ENCODE results near the gene ALK. TPM values are rescaled to one million over a fixed set of nuclear protein-coding genes. Genes with fewer than 3 reads are reported as not detected.

ALK gene
- total RNA-seq = 0.27 TPM in 1 of 2 replicates, not detected in the other
- 0.15 TPM for polyA plus RNA-seq (2012)

GRCh38 chr2:29921560-29921915, at the start of gene ALK:
TSS of gene ALK (minus strand) at chr2:29921586. CDS start at chr2:29920659, 927 bp downstream.
- DNase-seq (ENCODE audit: low read depth) = peak; percentile 68

DNA sequence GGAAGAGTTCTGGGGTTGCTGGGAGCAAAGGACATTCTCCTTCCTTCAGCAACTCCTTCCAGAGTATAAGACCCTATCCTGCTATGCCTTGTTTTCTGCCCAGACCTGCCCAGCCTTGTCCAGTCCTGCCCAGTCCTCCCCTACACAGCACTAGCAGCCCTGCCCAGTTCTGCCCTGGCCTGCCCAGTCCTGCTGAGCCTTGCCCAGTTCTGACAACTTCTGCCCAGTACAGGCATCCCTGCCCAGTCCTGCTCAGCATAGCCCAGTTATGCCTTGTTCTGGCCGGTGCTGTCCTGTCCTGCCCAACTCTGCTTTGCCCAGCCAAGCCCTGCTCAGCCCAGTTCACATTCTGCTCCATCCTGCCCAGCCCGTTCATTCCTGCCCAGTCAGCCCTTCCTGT, 44.9 kb upstream of the ALK start:
- DNase-seq (ENCODE audit: low read depth) = no peak

DNA sequence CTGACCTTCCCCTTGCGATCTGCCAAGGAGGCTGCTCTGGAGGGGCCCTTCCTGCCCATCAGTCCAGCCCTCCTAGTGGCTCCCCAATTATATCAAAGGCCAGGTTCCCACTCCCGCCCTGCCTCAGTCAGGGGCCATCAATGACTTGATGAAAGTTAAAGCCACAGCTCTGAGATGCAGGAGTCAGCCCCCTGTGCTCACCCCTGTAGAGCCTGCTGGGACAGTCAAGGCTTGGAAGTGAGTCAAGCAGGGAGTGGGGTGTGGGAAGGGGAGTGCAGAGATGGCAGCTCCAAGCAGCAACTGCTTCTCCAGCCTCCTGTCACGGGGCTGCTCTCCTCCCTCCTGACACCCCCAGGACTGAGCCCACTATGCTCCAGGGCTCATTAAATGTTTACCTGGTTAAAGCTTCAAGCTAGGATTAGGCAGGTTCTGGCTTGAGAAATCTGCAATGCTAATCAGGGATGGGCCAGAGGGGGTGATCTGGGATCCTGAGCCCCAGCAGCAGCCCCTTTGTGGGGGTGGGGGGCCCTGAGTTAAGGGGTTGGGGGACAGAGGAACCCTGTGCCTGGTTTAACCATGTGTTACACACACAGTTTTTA, 42.7 kb upstream of the ALK start:
- DNase-seq (ENCODE audit: low read depth) = no peak

DNA sequence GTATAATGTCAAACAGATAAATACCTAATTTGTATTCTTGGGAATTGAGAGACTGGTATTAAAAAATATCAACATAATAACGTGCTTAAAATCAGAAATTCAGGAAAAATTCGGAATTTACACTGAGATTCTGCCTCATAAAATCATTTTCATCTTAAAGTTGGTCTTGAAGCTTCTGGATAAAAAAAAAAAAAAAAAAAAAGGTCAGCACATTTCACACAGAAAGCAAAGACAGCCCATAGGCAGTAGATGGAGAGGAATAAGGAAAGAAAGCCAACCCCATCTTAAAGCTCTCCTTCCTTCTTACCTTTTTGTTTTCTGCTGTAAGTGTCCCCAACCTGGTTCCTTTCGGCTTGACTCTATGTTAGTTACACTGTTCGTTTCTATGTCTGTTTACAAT, 41.5 kb upstream of the ALK start:
- DNase-seq (ENCODE audit: low read depth) = no peak

- DNase-seq (ENCODE audit: low read depth) = no peak
Observed at GRCh38 chr2:29954316-29954715, 32.9 kb upstream of the ALK start.

- no peak for DNase-seq (ENCODE audit: low read depth)
Observed at GRCh38 chr2:29952973-29953372, 31.6 kb upstream of the ALK start.

- no peak for DNase-seq (ENCODE audit: low read depth)
Observed at GRCh38 chr2:29951576-29951975, 30.2 kb upstream of the ALK start.

- DNase-seq (ENCODE audit: low read depth) = no peak
Observed at GRCh38 chr2:29950481-29950880, 29.1 kb upstream of the ALK start.

DNA sequence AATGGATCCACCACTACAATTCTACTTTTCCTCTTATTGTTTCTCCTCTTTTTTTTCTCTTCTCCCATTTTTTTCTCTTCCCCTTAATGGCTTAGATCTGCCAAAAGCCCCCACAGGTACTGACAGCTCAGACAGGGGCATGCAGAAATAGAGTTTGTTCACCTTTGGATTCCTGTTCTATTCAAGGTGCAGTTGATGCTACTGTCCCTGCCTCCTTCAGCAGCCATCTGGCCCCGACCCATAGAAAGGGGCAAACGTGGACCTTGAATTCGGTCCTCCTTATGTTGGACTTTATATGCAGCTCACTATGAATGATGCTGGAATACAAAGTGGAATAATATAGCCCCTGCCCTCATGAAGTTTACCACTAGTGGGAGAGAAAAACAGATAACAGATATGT, 27.7 kb upstream of the ALK start:
- DNase-seq (ENCODE audit: low read depth) = no peak

DNA sequence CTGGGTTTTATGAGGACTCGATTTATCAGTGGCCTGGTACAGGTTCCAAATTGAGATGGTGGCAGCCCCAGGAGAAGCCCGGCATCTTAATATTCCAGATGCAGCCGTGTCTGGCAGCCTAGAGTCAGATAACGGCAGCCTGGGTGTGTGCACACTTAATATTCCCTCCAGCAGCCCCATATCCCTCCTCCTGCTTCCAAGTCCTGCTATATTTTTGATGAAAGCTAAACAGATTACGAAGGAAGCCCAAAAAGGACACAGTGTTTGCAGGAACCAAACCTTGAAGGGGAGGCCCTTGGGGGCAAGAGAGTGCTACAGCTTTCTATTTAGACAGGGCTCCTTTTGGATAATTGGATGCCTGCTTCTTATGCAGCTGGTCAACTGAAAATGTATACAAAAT, 25.1 kb upstream of the ALK start:
- no peak for DNase-seq (ENCODE audit: low read depth)

GRCh38 chr2:29942711-29943110, 21.3 kb upstream of the ALK start:
- DNase-seq (ENCODE audit: low read depth) = no peak

GRCh38 chr2:29940706-29941105, 19.3 kb upstream of the ALK start:
- no peak for DNase-seq (ENCODE audit: low read depth)

GRCh38 chr2:29936020-29936419, 14.6 kb upstream of the ALK start:
- no peak for DNase-seq (ENCODE audit: low read depth)

- no peak for DNase-seq (ENCODE audit: low read depth)
Observed at GRCh38 chr2:29931818-29932217, 10.4 kb upstream of the ALK start.

DNA sequence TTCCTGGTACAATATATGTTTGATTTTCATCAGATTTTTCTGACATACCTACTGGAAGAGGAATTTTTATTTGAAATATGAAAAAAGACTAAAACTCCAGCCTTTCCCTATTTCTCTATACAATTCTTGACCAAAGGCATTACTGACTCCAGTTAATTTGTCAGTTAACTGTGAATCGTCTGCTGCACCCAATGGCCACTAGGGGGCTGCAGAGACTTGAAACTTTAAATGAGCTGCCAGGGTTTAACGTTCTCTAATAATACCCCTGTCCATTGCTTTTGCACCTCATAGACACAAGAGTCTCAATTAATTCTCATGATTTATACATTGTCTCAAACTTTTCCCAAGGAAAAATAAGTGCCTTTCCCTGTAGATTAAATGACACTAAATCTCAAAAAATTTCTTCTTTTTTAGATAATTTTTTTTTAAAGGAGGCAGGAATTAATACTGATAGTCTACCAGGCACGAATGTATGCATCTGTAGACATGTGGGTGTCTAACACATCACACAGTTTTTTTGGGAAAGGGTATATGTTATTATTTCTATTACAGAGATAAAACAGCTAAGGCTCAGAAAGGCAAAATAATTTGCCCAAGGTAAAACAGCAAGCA, 1.8 kb upstream of the ALK start:
- peak; percentile 77 for DNase-seq (ENCODE audit: low read depth)

GRCh38 chr2:29922605-29923004, 1.2 kb upstream of the ALK start:
- DNase-seq (ENCODE audit: low read depth) = no peak

DNA sequence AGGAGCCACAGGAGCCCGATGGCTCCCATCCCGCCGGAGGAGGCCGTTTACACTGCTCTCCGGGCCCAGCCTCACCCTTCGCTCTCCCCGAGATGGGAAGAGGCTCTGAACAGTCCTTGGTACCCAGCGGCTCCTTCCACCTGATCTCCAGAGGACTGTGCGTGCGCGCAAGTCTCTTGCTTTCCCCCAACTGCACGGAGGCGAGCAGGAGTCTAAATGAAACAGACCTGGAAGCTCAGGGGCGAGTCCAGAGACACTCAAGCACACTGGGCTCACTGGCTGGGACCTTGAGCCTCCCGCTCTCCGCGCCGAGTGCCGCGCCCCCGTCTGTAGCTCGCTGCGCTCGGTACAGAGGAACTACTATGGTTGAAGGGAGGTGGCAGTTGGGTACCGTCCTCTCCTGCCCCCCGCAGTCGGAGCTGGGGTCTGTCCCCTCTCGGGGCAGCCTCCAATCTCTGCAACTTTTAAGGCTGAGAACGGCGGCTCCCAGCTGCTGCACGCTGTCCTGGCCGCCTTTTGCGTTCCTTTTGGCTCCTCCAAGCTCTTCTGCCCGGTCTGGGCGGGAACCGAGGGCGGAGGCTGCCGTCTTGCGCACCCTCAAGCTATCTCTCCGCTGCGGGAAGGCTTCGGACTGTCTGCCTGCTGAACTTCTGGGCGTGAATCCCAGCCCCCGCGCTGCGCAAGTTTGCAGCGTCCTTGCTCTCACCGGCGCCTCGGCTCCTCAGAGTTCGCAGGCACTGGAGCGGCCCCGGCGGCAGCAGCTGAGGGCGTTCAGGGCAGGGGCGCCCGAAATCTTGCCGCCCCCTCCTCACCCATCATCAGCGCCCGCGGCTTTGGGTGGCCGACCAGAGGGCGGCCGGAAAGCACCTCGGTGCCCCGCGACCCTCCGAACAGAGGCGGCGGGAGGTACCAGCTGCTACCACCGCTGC, 491 bp downstream of the ALK start:
- peak; percentile 3 for DNase-seq (ENCODE audit: low read depth)

GRCh38 chr2:29920130-29920577, 1.2 kb downstream of the ALK start:
- DNase-seq (ENCODE audit: low read depth) = peak; percentile 51

DNA sequence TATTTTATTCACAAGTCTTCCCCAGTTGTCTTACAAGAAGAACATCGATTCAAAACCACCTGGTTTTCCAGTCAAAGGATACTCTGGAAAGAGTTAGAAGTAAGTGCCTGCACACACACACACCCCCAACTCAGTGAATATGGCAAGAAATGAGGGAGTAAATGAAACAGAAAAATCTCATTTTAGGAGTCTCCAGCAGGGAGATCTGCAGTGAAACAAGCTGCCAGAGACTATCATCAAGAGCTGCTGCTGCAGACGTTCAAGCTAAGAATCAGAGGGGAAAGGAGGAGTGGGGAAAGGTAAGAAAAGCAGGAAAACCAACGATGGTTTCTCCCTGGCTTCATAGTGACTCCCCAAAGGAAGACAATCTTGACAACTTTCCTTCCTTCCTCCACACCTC, 2.4 kb downstream of the ALK start:
- DNase-seq (ENCODE audit: low read depth) = no peak

DNA sequence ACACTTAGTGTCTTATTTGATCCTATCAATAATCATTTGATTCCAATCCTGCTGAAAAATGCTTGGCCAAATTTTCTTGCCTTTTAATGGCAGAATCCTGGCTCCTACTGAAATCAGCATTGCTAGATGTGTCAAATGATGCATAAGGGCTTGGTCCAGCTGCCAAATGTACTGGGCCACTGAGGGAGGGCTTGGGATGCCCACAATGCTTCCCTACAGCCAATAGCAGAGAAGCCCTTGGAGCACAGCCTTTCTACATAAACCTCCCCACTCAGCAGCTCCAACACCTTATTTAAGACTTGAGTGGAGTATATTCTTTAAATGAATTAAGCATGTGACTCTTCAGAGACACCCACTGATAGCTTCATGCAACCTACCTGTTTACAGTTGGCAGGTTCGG, 3.6 kb downstream of the ALK start:
- no peak for DNase-seq (ENCODE audit: low read depth)

- no peak for DNase-seq (ENCODE audit: low read depth)
Observed at GRCh38 chr2:29916571-29916970, 4.8 kb downstream of the ALK start.

DNA sequence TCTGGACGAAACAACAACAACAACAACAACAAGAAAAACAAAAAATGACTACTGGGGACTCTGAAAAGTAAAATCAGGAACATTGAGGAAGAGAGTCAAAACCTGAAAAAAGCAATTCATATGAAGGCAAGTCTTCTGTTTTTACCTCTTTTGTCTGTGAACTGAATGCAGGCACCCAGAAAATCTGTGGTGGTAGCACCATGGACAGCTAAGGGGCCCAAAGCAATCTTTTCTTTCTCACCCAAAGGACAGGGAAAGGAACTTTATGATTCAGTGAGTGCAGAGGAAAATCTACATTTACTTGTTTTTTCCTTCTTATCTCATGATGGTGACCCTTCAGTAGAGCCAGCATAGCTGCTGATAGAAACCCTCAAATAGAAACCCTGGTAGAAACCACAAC, 10.4 kb downstream of the ALK start:
- DNase-seq (ENCODE audit: low read depth) = no peak

Measured in myocyte (in vitro differentiated cells).